ENCODE results near the gene LMO7.
"Not testable (repeated sequence)": the region's sequence is repeated elsewhere in the genome, so short reads cannot be mapped to it uniquely, and the experiment has no call there.

The LMO7 gene

DNA sequence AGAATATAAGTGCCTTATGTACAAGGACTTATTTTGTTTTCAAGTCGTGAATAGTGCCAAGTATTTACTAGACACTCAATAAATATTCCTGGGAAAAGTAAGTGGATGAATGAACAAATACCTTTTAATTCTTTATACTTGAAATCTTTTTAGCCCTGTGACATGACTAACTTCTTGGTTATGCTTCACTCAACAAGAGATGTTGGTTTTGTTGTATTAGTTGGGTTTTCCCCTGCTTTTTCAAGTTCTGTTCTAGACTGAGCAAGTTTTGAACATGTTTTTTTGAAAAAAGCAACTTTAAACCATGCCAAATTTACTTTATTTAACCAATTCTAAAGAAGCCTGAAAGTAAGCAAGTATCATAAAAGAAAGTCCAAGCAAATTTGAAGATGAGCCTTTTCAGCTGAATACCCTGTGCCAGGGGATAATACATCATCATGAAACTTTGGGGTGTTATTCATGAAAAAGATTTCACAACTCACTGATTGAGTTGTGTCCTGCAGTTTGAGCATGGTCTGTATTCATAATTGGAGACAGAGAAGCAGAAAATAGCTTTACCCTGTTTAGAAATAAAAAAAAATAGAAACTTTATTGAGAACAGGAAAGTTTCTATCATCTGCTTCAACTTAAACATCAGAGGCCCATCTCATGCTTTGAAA is 11.1 kb downstream of the LMO7 start:
- DNase-seq (ENCODE audit: low read depth in 2 of 2), result no peak

DNA sequence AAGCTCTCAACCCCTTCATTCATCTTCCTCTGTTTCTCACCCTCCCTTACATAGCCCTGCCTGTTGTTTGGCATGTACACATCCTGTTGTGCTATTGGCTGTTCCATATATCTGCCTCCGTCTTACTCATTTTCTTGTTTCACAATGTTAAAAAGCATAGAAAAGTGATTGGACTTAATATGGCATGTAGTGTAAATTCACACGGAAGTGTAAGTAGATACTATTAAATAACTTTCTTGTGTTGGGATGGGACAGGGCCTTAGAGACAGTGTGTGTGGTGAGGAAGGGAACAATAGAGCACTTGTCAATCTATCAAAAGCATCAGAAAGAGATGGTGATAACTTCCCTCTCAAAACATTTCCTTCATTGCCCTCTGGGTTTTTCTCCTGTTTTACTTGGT is 12.3 kb downstream of the LMO7 start:
- DNase-seq (ENCODE audit: low read depth in 2 of 2), result no peak

DNA sequence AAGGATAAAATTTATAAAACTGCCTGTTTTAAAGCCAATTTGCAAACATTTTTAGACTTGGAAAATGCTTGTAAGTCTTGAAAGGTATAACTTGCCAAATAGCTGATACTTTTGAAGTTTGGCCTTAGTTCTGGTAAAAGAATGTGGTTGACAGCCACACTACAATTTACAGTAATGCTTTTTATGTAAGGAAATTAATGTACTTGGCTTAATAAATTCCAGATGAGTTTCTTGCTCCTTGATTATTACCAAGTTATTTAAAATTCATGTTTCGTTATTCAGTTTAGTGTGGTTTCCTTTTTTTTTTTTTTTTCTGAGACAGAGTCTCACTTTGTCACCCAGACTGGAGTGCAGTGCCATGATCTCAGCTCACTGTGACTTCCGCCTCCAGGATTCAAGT is 14.9 kb downstream of the LMO7 start:
- DNase-seq (ENCODE audit: low read depth in 2 of 2), result no peak

DNA sequence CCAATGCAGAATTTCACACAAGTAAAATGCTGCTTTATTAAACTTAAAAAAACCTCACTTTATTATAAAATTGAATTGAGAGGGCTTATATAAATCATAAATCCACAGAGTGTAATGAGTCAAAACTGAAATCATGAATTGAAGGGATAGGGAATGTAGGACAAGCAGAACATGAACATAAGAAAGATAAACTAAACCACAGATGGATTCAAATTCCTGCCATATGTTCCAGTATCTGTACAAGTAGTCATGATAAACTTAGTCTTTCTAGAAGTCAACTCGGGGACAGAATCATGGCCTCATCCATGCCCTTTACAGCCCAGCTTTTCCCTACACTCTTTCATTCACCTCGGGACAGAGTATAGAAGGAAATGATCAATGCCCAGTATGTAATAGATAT is 16.6 kb downstream of the LMO7 start:
- no peak for DNase-seq (ENCODE audit: low read depth in 2 of 2)

DNA sequence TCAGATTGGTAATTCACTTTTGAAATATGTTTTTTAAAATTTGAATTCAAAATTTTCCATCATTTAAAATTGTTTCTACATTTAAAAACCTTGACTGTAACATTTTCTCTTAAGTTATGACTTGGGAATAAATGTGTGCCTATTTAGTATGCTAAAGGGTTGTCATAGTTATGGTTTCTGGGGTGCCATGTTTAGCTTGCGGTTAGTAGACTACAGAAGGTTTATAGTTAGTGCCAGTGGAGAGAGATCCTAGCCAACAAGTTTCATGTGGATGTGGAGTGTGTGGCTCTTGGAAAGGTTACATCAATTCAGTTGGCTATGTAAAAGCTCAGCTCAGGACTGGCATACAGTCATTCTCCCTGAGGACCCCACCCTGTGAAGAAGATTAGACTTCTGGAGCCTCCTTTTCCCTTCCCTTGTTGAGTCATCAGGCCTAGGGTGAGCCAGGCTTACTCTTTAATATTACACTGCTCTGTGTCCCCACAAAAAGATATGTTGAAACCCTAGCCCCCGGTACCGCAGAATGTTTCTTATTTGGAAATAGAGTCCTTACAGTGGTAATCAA is 20.4 kb downstream of the LMO7 start:
- DNase-seq (ENCODE audit: low read depth in 2 of 2), result no peak

DNA sequence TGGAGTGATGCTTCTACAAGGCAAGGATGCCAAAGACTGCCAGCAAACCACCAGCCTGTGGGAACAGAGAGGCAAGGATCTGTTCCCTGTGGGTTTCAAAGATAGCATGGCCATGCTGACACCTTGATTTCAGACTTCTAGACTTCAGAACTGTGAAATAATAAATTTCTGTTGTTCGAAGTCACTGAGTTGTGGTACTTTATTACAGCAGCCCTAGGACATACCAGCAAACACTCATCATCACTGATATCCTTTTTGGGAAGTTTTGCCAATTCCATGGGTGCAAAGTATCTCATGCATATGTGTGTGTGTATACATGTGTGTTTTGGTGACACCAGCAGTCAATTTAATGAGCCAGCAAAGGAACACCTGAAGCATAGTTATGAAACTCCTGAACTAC is 21.0 kb downstream of the LMO7 start:
- no peak for DNase-seq (ENCODE audit: low read depth in 2 of 2)

DNA sequence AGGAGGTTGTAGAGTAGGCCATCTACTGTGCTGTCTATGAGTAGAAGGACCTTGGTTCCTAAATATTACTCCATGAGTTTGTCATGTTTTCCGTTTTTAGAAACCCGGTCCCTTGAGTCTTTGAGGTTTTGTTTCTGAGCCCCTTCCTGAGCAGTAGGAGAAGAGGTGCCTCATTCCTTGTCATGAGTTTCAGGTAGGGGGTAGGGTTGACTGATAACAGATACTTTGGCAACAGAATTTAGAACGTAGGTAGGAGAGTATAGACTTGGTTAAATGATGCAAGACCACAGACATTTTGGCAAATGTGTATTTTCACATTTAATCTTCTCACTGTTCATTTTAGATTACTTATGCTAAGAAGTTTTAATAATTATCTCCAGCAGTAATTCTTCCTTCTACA is 24.6 kb downstream of the LMO7 start:
- DNase-seq (ENCODE audit: low read depth in 2 of 2), result no peak

DNA sequence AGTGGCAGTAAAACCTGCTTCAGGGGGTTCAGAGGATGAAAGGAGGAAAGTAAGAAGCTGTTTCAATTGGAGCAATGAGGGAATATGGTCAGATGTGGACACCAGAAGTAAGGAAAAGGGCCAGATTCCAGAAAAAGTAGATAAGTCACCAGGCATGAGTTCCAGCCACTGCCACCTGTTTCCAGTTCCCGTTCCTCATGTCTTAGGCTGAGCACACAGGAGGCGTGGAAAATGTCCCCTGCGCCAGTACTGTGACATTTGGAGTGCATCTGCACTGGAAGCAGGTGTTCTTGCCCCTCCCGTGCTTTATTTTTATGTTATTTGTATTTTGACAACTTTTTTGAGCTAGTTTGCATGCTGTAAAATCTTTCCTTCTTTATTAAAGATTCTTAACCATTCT is 25.3 kb downstream of the LMO7 start:
- DNase-seq (ENCODE audit: low read depth in 2 of 2), result no peak

DNA sequence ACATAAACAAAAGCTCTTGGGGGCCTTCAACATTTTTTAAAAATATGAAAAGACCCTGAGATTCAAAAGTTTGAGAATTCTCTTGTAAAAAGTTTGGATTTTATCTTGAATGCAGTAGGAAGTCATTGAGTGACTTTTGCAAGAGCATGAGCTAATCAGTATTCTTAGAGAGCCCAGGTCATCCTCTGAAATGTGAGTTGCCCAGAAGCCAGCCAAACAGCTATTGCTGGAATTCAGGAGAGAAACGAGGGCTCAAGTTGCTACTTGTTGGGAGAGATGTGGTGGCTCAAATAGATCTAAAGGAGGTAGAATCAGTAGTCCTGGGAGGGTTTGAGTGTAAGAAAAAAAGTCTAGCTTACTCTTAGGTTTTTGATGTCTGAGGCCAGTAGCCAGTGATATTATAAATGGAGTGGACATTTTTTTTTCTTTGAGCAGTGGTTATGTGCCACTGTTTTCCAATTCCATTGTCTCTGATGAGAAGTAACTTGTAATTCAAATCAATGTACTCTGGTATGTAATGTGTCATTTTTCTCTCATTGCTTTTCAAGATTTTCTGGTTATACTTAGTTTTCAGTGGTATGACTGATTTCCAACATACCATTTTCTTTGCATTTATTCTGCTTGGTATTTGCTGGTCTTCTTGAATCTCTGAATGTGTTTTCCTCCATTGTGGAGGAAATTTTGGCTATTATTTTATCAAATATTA is 30.7 kb downstream of the LMO7 start:
- no peak for DNase-seq (ENCODE audit: low read depth in 2 of 2)

DNA sequence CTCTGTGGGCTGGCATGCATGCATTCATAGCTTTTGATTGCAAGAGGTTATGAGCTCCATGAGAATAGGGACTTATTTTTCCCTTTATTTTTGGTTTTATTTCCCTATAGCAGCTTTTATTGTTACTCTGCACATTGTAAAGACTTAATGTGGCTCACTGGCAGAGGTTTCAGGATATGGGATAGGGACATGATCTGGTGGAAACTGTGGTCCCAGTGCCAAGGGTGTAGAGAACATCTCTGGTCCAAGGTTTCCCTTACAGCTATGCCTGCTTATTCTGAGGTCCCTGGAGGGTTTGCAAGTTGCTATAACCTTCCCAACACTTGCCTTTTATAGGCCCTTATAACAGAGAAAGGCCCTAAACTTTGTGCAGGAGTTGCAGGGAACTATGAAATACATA is 33.6 kb downstream of the LMO7 start:
- no peak for DNase-seq (ENCODE audit: low read depth in 2 of 2)

DNA sequence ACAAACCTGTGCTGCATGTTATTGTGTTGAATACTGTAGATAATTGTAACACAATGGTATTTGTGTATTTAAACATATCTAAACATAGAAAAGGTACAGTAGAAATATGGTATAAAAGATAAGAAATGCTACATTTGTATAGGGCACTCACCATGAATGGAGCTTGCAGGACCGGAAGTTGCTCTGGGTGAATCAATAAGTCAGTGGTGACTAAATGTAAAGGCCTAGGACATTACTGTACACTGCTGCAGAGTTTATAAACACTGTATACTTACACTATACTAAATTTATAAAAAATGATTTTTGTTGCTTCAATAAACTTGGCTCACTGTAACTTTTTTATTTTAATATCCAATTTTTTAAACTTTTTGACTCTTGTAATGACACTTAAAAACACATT is 34.4 kb downstream of the LMO7 start:
- no peak for DNase-seq (ENCODE audit: low read depth in 2 of 2)

DNA sequence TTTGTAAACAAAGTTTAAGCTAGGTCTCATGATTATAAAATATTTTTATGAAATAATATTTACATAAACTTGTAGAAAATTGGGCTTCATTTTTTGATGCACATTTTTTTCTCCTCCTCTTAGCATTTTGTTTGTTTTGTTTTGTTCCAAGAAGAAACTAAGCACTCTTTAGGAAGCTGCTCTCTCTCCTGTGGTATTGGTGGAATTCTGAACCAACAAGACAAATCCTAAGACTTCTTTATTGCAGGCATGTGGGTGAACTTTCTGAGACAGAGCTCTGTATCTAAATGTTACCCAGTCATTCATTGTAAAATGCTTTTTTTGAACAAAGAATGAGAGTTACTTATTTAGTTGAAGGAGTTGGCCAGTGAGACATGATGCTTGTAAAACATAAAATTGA is 39.3 kb downstream of the LMO7 start:
- DNase-seq (ENCODE audit: low read depth in 2 of 2), result no peak

DNA sequence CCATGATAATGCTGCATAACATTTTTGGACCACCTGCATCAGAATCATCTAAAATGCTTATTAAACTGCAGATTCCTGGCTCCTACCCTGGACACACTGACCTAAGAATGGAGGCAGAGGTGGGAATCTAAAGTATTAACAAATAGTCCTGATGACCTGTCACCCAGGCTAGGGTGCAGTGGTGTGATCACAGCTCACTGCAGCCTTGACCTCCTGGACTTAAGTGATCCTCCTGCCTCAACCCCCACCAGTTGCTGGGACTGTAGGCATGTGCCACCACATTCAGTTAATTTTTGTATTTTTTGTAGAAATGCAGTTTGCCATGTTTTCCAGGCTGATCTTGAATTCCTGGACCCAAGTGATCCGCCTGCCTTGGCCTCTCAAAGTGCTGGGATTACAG is 43.3 kb downstream of the LMO7 start:
- no peak for DNase-seq (ENCODE audit: low read depth in 2 of 2)

DNA sequence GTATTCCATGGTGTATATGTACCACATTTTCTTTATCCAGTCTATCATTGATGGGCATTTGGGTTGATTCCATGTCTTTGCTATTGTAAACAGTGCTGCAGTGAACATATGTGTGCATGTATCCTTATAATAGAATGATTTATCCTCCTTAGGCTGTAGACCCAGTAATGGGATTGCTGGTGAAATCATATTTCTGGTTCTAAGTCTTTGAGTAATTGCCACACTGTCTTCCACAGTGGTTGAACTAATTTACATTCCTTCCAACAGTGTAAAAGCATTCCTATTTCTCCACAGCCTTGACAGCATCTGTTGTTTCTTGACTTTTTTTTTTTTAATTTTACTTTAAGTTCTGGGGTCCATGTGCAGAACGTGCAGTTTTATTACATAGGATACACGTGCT is 44.1 kb downstream of the LMO7 start:
- DNase-seq (ENCODE audit: low read depth in 2 of 2), result not testable (repeated sequence)

DNA sequence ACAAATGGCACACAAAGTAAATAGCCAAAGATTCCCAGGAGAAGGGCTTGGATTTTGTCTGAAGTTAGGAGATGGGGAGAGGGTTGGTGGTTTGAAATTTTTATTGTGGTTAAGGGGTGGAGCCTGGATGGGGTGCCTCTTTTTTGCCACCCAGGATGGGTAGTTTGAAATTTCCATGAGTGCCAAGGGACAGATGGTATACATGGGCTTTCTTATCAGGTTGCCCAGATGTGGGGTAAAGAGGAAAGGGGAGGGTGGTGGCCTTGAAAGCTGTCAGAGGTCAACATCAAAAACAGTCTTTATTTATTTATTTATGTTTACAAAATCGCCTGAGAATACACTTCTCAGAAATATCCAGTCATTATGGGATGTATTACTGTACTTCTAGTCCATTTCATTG is 46.2 kb downstream of the LMO7 start:
- DNase-seq (ENCODE audit: low read depth in 2 of 2), result no peak

DNA sequence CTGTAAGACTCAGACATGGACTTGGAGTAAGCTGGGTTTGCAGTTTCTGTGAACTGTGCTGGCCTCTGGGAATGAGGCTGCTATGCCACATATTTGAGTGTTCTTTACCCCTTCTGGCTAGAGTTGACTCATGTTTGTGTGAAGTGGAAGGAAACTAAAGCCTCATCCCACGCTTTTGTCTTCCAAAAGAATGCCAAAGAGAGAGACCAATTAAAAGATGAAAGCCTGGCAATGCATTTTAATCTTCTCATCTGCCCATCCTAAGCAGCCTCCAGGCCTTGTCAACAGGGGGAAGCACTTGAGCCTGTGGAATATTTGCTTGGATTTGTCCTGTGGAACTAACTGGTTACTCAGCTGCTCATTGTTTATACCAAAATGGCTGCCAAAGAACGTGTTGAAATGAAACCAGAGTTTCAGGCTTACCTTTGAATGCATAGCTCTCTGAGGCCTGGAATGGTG is 49.1 kb downstream of the LMO7 start:
- DNase-seq (ENCODE audit: low read depth in 2 of 2), result no peak

DNA sequence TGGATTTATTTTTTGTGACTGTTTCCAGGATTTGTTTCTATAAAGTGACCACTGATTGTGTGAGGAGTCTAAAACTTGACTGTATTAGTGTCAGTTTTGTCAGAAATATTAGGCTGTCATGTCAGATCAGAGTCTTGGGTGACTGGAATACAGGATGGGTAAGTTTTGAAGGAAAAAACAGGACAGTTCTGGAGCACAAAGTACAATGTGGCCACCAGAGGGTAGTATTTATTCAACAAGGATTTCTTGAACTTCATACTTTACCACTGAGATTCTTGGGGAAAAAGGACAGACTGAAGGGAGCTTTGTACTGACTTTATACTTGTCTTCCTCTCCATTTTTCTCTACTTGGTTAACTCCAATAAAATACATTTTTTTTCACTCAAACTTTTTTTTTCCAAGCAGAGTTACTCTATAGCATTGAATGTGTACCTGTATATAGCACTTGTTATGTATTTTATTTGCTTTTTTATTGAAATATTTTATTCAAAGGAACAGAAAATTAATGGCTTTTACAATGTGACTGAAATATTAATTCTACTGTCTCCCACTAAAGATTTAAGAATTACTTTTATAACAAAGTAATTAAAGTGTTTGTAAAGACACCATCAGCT is 51.1 kb downstream of the LMO7 start:
- DNase-seq (ENCODE audit: low read depth in 2 of 2), result no peak

DNA sequence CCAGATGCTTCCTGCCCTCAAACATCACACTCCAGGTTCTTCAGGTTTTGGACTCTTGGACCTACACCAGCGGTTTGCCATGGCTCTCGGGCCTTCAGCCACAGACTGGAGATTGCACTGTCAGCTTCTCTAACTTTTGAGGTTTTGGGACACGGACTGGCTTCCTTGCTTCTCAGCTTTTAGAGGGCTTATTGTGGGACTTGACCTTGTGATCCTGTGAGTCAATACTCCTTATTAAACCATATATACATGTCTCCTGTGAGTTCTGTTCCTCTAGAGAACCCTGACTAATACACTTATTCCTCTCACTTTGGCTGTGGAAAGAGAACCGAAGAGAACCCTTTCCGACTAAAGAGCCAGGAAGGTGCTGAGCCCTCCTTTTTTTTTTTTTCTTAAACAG is 53.6 kb downstream of the LMO7 start:
- DNase-seq (ENCODE audit: low read depth in 2 of 2), result no peak

DNA sequence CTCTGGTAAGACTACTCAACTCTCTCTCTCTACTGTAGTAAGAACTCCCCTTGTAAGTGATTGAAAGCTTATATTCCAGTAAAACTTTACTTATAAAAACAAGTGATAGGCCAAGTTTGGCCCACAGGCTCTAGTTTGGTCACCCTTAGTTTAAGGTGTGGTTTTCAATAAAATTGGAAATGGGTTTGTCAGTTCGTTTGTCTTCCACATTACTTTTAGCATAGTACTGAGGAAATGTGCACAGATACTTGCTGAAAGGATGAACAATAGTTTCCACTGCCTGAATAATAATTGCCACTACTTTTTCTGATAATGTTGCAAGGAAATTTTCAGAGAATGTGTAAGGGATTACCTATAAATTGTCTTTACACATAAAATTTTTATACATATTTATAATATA is 54.5 kb downstream of the LMO7 start:
- no peak for DNase-seq (ENCODE audit: low read depth in 2 of 2)

DNA sequence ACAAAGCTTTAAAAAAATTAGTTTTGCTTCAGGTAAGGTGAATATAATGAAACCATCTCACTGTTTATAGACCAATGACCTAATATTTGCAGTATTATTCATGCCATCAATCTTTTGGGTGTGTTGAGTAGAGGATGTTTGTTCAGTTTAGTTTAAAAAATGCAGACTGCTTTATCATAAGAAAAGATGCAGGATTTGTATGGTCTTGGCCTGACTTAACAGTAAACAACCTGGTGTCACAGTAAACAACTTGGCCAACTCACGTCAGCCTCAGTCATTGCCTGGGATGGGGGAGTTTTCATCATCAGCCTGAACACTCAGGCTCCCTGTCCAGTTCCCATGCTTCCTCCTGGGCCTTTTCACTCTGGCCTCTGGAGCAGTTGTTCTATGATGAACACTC is 55.1 kb downstream of the LMO7 start:
- DNase-seq (ENCODE audit: low read depth in 2 of 2), result no peak

DNA sequence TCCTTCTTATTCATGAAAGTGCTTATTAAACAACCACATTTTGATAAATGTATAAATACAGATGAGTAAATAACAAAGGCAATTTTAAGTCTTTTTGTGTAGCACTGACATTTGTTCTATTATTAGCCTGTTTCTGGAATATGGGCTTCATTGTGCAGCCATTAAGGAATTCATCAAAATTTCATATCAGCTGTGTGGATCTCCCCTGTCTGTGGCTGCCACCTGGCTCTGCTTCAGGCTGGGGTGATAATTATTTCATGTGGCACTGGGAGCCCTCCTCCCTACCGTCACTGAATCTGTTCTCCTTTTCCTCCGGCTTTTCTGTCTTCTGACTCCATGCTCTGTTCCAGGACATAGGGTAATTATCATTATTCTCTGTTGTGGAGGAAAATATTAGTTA is 57.1 kb downstream of the LMO7 start:
- DNase-seq (ENCODE audit: low read depth in 2 of 2), result no peak

DNA sequence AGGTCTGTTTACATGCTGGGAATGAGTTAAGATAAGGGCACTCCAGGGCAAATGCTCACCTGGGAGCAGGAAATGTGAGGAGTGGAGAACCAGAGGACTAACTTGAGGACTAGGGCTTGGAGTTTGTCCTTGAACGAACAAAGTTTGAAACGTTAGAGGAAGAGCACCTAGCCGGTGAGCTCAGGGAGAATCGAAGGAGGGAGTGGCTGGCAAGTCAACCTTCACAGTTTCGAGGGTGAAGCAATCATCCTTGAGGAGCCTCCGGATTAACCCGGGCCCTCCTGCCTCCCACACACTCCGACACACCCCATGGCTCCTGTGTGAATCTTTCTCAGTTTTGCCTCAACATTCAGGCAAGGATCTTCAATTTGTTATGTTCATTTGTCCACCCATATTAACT is 58.6 kb downstream of the LMO7 start:
- no peak for DNase-seq (ENCODE audit: low read depth in 2 of 2)

DNA sequence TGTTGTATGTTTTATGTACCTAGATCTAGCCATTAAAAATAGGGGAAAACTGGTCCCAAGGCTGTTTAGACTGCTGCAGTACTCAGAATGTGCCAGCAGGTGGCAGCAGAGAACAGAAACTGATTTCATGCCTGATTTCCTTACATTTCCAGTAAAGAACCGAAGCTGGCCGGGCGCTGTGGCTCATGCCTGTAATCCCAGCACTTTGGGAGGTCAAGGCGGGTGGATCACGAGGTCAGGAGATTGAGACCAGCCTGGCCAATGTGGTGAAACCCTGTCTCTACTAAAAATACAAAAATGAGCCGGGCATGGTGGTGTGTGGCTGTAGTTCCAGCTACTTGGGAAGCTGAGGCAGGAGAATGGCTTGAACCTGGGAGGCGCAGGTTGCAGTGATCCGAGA is 59.8 kb downstream of the LMO7 start:
- peak; percentile 51 to 77 for DNase-seq (ENCODE audit: low read depth in 2 of 2)
